Left ventricle myocardium inferior (tissue), 1 donor: Measurements from ENCODE around the gene GFRA1. TPM values are rescaled to one million over a fixed set of nuclear protein-coding genes. Genes with fewer than 3 reads are reported as not detected.

Experiments used
- DNase-seq: peaks from one replicate; pipeline ENCODE4 v3.0.0-alpha.2; 2020
- H3K27ac ChIP-seq: fragments of 200-600 bp; replicated peaks from 2 replicates; pipeline ENCODE4 v1.8.0; 2021
- H3K27me3 ChIP-seq: fragments of 200-600 bp; 2 replicates; pipeline ENCODE4 v1.8.0; 2021; ENCODE audit warnings: low read depth
- H3K36me3 ChIP-seq: fragments of 200-600 bp; 2 replicates; pipeline ENCODE4 v1.8.0; 2021
- H3K4me1 ChIP-seq: fragments of 200-600 bp; 2 replicates; pipeline ENCODE4 v1.8.0; 2021
- H3K4me3 ChIP-seq: fragments of 200-600 bp; 2 replicates; pipeline ENCODE4 v1.8.0; 2021; ENCODE audit warnings: mild to moderate bottlenecking, moderate library complexity
- H3K9me3 ChIP-seq: fragments of 200-600 bp; replicated peaks from 2 replicates; pipeline ENCODE4 v1.8.0; 2021
- intact Hi-C: fragments of 100-400 bp; cut with micrococcal nuclease; formaldehyde crosslinking; loops from one replicate; pipeline ENCODE4 v1.11.0; 2022
- total RNA-seq: library from RNA; stranded (reverse); fragmentation: NEBNext Ultra II Directional; extraction: Animal tissue kit (Norgen Biotek cat#: 25700); gene quantifications from one replicate; pipeline ENCODE4 v1.2.1, GENCODE V29; 2021
- TF ChIP-seq, protein P1 (sequence below): fragments of 200-600 bp; IDR thresholded peaks from 2 replicates; pipeline ENCODE4 v1.8.0; 2021; ENCODE audit warnings: antibody characterized with exemption, mild to moderate bottlenecking, borderline replicate concordance
- donor health status: DM: no; HTN: yes; CAD: no; lungs with severe emphysema.

Gene GFRA1
- total RNA-seq, 1 donor from 2014 or later = 5.1 TPM

- TF ChIP-seq, protein P1, sequence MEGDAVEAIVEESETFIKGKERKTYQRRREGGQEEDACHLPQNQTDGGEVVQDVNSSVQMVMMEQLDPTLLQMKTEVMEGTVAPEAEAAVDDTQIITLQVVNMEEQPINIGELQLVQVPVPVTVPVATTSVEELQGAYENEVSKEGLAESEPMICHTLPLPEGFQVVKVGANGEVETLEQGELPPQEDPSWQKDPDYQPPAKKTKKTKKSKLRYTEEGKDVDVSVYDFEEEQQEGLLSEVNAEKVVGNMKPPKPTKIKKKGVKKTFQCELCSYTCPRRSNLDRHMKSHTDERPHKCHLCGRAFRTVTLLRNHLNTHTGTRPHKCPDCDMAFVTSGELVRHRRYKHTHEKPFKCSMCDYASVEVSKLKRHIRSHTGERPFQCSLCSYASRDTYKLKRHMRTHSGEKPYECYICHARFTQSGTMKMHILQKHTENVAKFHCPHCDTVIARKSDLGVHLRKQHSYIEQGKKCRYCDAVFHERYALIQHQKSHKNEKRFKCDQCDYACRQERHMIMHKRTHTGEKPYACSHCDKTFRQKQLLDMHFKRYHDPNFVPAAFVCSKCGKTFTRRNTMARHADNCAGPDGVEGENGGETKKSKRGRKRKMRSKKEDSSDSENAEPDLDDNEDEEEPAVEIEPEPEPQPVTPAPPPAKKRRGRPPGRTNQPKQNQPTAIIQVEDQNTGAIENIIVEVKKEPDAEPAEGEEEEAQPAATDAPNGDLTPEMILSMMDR = no peak
- Histone ChIP-seq H3K36me3 (no peaks in the 10 kb centered on the region), H3K27me3 (peaks cover 99% of the 10 kb centered on the region), H3K9me3 (no peaks in the 10 kb centered on the region), H3K4me1 (peaks cover 40% of the 10 kb centered on the region), H3K4me3 (peak overlapping the region; percentile 69), H3K27ac (no peak overlapping the region)
- intact Hi-C loops = no loop called here
- DNase-seq = no peak
Observed at GRCh38 chr10:116270126-116270770, 2.8 kb downstream of the GFRA1 start.

GRCh38 chr10:116269619-116270018 lies 3.4 kb downstream of the GFRA1 start:
- Histone ChIP-seq H3K36me3 (no peaks in the 10 kb centered on the region), H3K27me3 (peaks cover 93% of the 10 kb centered on the region), H3K27ac (no peak overlapping the region), H3K4me1 (peaks cover 39% of the 10 kb centered on the region), H3K4me3 (no peak overlapping the region), H3K9me3 (no peaks in the 10 kb centered on the region)
- TF ChIP-seq, protein P1 = no peak
- intact Hi-C loops = no loop called here
- no peak for DNase-seq

DNA sequence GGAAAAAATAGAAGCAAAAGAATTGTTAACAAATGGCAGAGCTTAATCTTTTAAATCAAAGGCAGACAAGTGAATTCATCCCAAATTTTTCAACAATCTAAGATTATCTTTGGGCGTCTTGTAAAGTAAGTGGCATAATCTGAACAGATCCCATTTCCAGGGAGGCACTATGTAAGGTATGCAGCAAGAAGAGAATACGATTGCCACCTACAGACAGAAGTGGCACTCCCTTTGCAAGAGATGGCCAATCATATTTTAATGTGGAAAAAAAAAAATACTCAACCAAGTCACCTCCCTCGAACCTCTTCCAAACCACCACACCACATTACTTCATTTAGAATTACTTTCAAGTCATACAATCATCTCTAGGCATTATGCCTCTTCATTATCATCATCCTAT lies 4.0 kb downstream of the GFRA1 start:
- no peak for DNase-seq
- TF ChIP-seq, protein P1 = peak; percentile 12
- Histone ChIP-seq H3K9me3 (no peaks in the 10 kb centered on the region), H3K27me3 (peaks cover 86% of the 10 kb centered on the region), H3K4me1 (peaks cover 32% of the 10 kb centered on the region), H3K27ac (no peak overlapping the region), H3K36me3 (no peaks in the 10 kb centered on the region), H3K4me3 (no peak overlapping the region)
- intact Hi-C loops = no loop called here

DNA sequence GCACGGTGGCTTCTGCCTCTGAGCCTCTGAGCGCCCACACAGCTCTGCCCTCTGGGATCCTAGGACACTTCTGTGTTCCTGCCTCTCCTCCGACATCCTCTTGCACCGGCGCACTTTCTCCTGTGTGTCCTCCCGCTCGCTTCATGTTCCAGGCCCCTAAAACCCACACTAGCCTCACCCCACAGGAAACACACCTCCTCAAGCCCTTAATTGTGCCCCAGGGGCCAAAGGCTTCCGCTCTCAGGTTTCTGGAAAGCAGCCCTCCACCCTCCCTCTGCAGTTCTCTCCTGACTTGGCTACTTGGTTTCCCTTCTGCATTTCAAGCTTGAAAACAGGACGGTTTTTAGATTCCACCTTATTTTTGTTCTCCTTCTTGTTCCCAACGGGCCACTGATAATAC lies 7.3 kb downstream of the GFRA1 start:
- Histone ChIP-seq H3K4me3 (no peak overlapping the region), H3K36me3 (no peaks in the 10 kb centered on the region), H3K4me1 (no peaks in the 10 kb centered on the region), H3K27ac (no peak overlapping the region), H3K27me3 (peaks cover 72% of the 10 kb centered on the region), H3K9me3 (no peaks in the 10 kb centered on the region)
- DNase-seq = no peak
- TF ChIP-seq, protein P1 = no peak
- intact Hi-C loops = no loop called here

- no peak overlapping the region for H3K4me3 ChIP-seq
- no peaks in the 10 kb centered on the region for H3K9me3 ChIP-seq
- DNase-seq = no peak
- H3K27me3 ChIP-seq = peaks cover 67% of the 10 kb centered on the region
- intact Hi-C loops = no loop called here
- H3K27ac ChIP-seq = no peak overlapping the region
- no peaks in the 10 kb centered on the region for H3K36me3 ChIP-seq
- TF ChIP-seq, protein P1 = no peak
- H3K4me1 ChIP-seq = no peaks in the 10 kb centered on the region
Observed at GRCh38 chr10:116263870-116264655, 8.9 kb downstream of the GFRA1 start.
